ENCODE data around the gene SUCLG2. TPM values are rescaled to one million over a fixed set of nuclear protein-coding genes. Genes with fewer than 3 reads are reported as not detected.

The SUCLG2 gene
- total RNA-seq, 2 donors from 2014 or later, result 42.0 to 50.4 TPM

- WGBS, 2 donors, result 32 to 35% methylated on average over 3 of the region's 3 CpGs
- intact Hi-C loops (cut with DNase I), result no loop called here
- Histone ChIP-seq H3K27ac (no peak overlapping the region), H3K4me1 (peaks cover 7% of the 10 kb centered on the region), H3K27me3 (no peaks in the 10 kb centered on the region), H3K4me3 (no peak overlapping the region), H3K36me3 (replicated peaks in 1 of 2; ENCODE audit: insufficient read depth in 1 of 2, low read depth in 2 of 2) (no peaks in the 10 kb centered on the region), H3K9me3 (no peaks in the 10 kb centered on the region)
- DNase-seq, result no peak
- TF ChIP-seq CTCF (IDR thresholded peaks at IDR 0.05), result no peak
- no peak for TF ChIP-seq POLR2A (IDR thresholded peaks at IDR 0.05)
- no peak for ATAC-seq
Measured at GRCh38 chr3:67402873-67403272, 251.5 kb downstream of the SUCLG2 start.

GRCh38 chr3:67401921-67402320 lies 252.5 kb downstream of the SUCLG2 start:
- intact Hi-C loops (cut with DNase I), result no loop called here
- no peaks in the 10 kb centered on the region for H3K27me3 ChIP-seq
- 72 to 88% methylated on average over 3 of the region's 3 CpGs for WGBS, 2 donors
- ATAC-seq (no peak), DNase-seq (no peak)
- TF ChIP-seq CTCF (IDR thresholded peaks at IDR 0.05), result no peak
- no peak for TF ChIP-seq POLR2A (IDR thresholded peaks at IDR 0.05)
- peaks cover 7% of the 10 kb centered on the region for H3K4me1 ChIP-seq
- H3K27ac ChIP-seq, result no peak overlapping the region
- H3K4me3 ChIP-seq, result no peak overlapping the region
- no peaks in the 10 kb centered on the region for H3K9me3 ChIP-seq
- no peaks in the 10 kb centered on the region for H3K36me3 ChIP-seq (replicated peaks in 1 of 2; ENCODE audit: insufficient read depth in 1 of 2, low read depth in 2 of 2)

GRCh38 chr3:67400476-67400875 lies 253.9 kb downstream of the SUCLG2 start:
- Histone ChIP-seq H3K27me3 (no peaks in the 10 kb centered on the region), H3K9me3 (no peaks in the 10 kb centered on the region), H3K4me3 (no peak overlapping the region), H3K36me3 (replicated peaks in 1 of 2; ENCODE audit: insufficient read depth in 1 of 2, low read depth in 2 of 2) (no peaks in the 10 kb centered on the region), H3K27ac (no peak overlapping the region), H3K4me1 (peaks cover 7% of the 10 kb centered on the region)
- intact Hi-C loops (cut with DNase I), result no loop called here
- TF ChIP-seq CTCF (IDR thresholded peaks at IDR 0.05), result no peak
- no peak for TF ChIP-seq POLR2A (IDR thresholded peaks at IDR 0.05)
- 85% methylated on average over 6 of the region's 6 CpGs for WGBS, 2 donors
- no peak for DNase-seq
- no peak for ATAC-seq

GRCh38 chr3:67389176-67389575 lies 265.2 kb downstream of the SUCLG2 start:
- H3K4me1 ChIP-seq, result no peaks in the 10 kb centered on the region
- WGBS, 2 donors, result 81 to 98% methylated on average over 2 of the region's 2 CpGs
- no peak for DNase-seq
- no peak overlapping the region for H3K4me3 ChIP-seq
- no peaks in the 10 kb centered on the region for H3K36me3 ChIP-seq (replicated peaks in 1 of 2; ENCODE audit: insufficient read depth in 1 of 2, low read depth in 2 of 2)
- TF ChIP-seq CTCF (IDR thresholded peaks at IDR 0.05), result no peak
- no peak for TF ChIP-seq POLR2A (IDR thresholded peaks at IDR 0.05)
- intact Hi-C loops (cut with DNase I), result no loop called here
- no peak overlapping the region for H3K27ac ChIP-seq
- H3K9me3 ChIP-seq, result no peaks in the 10 kb centered on the region
- no peaks in the 10 kb centered on the region for H3K27me3 ChIP-seq
- no peak for ATAC-seq

- WGBS, 2 donors, result 94 to 95% methylated on average over 3 of the region's 3 CpGs
- intact Hi-C loops (cut with DNase I), result no loop called here
- no peaks in the 10 kb centered on the region for H3K9me3 ChIP-seq
- H3K27ac ChIP-seq, result no peak overlapping the region
- H3K27me3 ChIP-seq, result no peaks in the 10 kb centered on the region
- no peak overlapping the region for H3K4me3 ChIP-seq
- DNase-seq (no peak), ATAC-seq (no peak)
- no peaks in the 10 kb centered on the region for H3K36me3 ChIP-seq (replicated peaks in 1 of 2; ENCODE audit: insufficient read depth in 1 of 2, low read depth in 2 of 2)
- H3K4me1 ChIP-seq, result no peaks in the 10 kb centered on the region
- TF ChIP-seq CTCF (IDR thresholded peaks at IDR 0.05) (no peak), POLR2A (IDR thresholded peaks at IDR 0.05) (no peak)
Measured at GRCh38 chr3:67388738-67389137, 265.7 kb downstream of the SUCLG2 start.

All from body of pancreas (tissue), 4 donors.